Measurements from ENCODE around the gene PANX3.

DNA sequence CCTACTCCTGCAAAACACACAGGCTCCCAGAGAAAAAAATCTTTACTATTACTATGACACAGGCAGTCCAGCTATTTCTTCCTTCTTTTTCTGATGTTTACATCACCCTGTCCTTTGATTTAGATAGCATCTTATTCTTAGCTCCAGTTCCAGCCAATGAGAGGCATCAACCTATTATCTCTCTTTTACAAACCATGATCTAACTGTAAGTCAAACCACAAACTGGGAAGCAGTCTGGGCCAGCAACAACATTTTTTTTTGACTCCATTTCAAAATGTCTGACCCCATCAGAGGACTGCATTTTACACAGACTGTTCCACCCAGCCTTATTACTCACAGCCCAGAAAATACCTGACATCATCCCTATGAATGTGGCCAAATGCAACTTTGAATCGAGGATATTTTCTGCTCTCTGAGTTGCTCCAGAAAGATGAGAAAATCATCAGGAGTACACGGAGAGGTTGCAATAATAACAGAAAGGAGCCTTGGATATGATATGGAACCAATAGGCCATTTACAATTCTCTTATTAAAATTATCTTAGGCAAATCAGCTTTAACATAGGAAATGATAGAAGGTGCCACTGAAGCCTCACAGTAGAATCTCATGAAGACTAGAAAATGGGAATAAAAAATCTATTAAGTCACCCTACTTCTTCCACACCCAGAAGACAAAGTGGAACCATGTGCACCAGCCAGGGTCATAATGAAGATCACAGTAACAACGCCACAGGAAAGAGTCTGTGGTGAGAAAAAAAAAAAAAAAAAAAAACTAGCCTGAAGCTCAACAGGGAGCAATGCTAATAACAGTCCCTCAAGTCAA, 32.6 kb downstream of the PANX3 start:
- TF ChIP-seq, protein P1, sequence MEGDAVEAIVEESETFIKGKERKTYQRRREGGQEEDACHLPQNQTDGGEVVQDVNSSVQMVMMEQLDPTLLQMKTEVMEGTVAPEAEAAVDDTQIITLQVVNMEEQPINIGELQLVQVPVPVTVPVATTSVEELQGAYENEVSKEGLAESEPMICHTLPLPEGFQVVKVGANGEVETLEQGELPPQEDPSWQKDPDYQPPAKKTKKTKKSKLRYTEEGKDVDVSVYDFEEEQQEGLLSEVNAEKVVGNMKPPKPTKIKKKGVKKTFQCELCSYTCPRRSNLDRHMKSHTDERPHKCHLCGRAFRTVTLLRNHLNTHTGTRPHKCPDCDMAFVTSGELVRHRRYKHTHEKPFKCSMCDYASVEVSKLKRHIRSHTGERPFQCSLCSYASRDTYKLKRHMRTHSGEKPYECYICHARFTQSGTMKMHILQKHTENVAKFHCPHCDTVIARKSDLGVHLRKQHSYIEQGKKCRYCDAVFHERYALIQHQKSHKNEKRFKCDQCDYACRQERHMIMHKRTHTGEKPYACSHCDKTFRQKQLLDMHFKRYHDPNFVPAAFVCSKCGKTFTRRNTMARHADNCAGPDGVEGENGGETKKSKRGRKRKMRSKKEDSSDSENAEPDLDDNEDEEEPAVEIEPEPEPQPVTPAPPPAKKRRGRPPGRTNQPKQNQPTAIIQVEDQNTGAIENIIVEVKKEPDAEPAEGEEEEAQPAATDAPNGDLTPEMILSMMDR (IDR thresholded peaks at IDR 0.05): no peak
- TF ChIP-seq POLR2A (IDR thresholded peaks at IDR 0.05): no peak
- no peak for TF ChIP-seq POLR2AphosphoS5 (IDR thresholded peaks at IDR 0.05)

Data from sigmoid colon (tissue), 4 donors.